Kidney (tissue), 14 donors: ENCODE data around the gene MAML2. TPM values are rescaled to one million over a fixed set of nuclear protein-coding genes. Genes with fewer than 3 reads are reported as not detected.

Experiments used
- DNase-seq, 5 donors: peaks; one replicate each; pipeline ENCODE4 v3.0.0-alpha.2; 2013 to 2020
- FAIRE-seq: peaks from 2 replicates; lab custom pipeline; 2012; peaks lifted over from hg19 to GRCh38; lab: Jason Lieb, UNC
- H3K27ac ChIP-seq, 2 donors: one replicate each; pipeline ENCODE4 v1.7.0; 2013; ENCODE audit warnings: low read depth in 2 of 2, low read length in 2 of 2, inconsistent platforms in 1 of 2
- H3K27me3 ChIP-seq: one replicate; pipeline ENCODE4 v1.7.1; 2013; ENCODE audit warnings: low read length, inconsistent platforms; ENCODE audit not compliant: control insufficient read depth, insufficient read depth
- H3K36me3 ChIP-seq, 3 donors: one replicate each; pipeline versions ENCODE4 v1.7.0 to v1.7.1; 2013; ENCODE audit warnings: low read length in 3 of 3, control low read depth in 1 of 3, inconsistent platforms in 1 of 3; ENCODE audit not compliant: insufficient read depth in 3 of 3, control insufficient read depth in 2 of 3
- H3K4me1 ChIP-seq, 3 donors: one replicate each; pipeline versions ENCODE4 v1.7.0 to v1.7.1; 2013; ENCODE audit warnings: low read length in 3 of 3, inconsistent platforms in 1 of 3, low read depth in 1 of 3; ENCODE audit not compliant: control insufficient read depth in 2 of 3, insufficient read depth in 2 of 3
- H3K4me3 ChIP-seq, 3 donors: one replicate each; pipeline versions ENCODE4 v1.7.0 to v1.8.1; 2013; ENCODE audit warnings: low read length in 3 of 3, control low read depth in 1 of 3, inconsistent platforms in 1 of 3
- H3K9ac ChIP-seq, 3 donors: one replicate each; pipeline versions ENCODE4 v1.7.0 to v1.7.1; 2013; ENCODE audit warnings: low read length in 3 of 3, control low read depth in 1 of 3, inconsistent platforms in 1 of 3
- H3K9me3 ChIP-seq, 3 donors: one replicate each; pipeline versions ENCODE4 v1.7.0 to v1.7.1; 2013; ENCODE audit warnings: low read length in 3 of 3, control low read depth in 1 of 3, inconsistent platforms in 1 of 3; ENCODE audit not compliant: control insufficient read depth in 2 of 3, insufficient read depth in 1 of 3
- CTCF ChIP-seq: IDR thresholded peaks from 3 replicates; pipeline ENCODE4 v1.5.1; 2012; ENCODE audit warnings: mild to moderate bottlenecking, moderate library complexity, borderline replicate concordance; ENCODE audit not compliant: insufficient read depth; ENCODE audit errors: extremely low read depth
- intact Hi-C: fragments of 100-400 bp; cut with DNase I; formaldehyde crosslinking; loops from one replicate; pipeline ENCODE4 v1.11.1; 2022
- polyA plus RNA-seq: library from polyadenylated mRNA; stranded (reverse); fragments of 350-450 nt; fragmentation: Illumina TruSeq; extraction: RNeasy Lipid Tissue Mini Kit (QIAGEN cat#74804); gene quantifications from one replicate; pipeline ENCODE4 v1.2.3, GENCODE V29; 2014; ENCODE audit warnings: low read depth, low replicate concordance; ENCODE audit not compliant: insufficient read depth
- total RNA-seq: library from RNA; stranded (reverse); fragmentation: NEBNext Ultra II Directional; extraction: Animal tissue kit (Norgen Biotek cat#: 25700); gene quantifications from one replicate; pipeline ENCODE4 v1.2.1, GENCODE V29; 2021
- donor health status: control.
- donor health status: control.
- donor health status: control.
- donor health status: control.
- donor health status: control.
- donor health status: DM: yes; HTN: yes; CAD: no.
- donor health status: Normal renal cell carcinoma (clear cell type).

Gene MAML2
- total and polyA plus RNA-seq, 2 donors from 2014 or later, result 4.9 to 32.3 TPM

DNA sequence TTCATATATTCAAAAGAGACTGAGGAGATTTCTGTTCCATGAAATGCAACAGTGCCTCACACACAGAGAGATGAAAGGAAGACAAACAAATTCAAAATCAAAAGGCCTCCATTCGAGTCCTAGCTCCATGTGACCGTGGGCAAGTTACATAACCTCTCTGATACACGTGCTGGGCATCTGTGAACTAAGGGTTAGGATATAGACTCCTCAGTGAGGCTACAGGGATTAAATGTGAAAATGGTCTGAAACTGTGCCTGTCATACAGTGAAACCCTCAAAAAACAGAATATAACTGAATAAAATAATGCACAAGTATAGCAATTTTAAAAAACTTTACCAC lies 307.3 kb downstream of the MAML2 start:
- TF ChIP-seq CTCF, result no peak
- Histone ChIP-seq H3K27me3 (no peaks in the 10 kb centered on the region), H3K27ac (no peak overlapping the region), H3K9ac (no peak overlapping the region), H3K36me3 (no peaks in the 10 kb centered on the region), H3K9me3 (no peaks in the 10 kb centered on the region), H3K4me3 (no peak overlapping the region), H3K4me1 (peaks cover 3 to 13% (median 8%) of the 10 kb centered on the region in 3 donors)
- FAIRE-seq (no peak), DNase-seq (no peak)
- intact Hi-C loops, result no loop called here

- Histone ChIP-seq H3K27me3 (no peaks in the 10 kb centered on the region), H3K27ac (no peak overlapping the region), H3K4me1 (peaks cover 3 to 16% (median 8%) of the 10 kb centered on the region in 3 donors), H3K4me3 (no peak overlapping the region), H3K9ac (no peak overlapping the region), H3K9me3 (no peaks in the 10 kb centered on the region), H3K36me3 (no peaks in the 10 kb centered on the region)
- no peak for TF ChIP-seq CTCF
- DNase-seq (no peak), FAIRE-seq (no peak)
- intact Hi-C loops, result no loop called here
Measured at GRCh38 chr11:96035031-96035739, 307.8 kb downstream of the MAML2 start.

DNA sequence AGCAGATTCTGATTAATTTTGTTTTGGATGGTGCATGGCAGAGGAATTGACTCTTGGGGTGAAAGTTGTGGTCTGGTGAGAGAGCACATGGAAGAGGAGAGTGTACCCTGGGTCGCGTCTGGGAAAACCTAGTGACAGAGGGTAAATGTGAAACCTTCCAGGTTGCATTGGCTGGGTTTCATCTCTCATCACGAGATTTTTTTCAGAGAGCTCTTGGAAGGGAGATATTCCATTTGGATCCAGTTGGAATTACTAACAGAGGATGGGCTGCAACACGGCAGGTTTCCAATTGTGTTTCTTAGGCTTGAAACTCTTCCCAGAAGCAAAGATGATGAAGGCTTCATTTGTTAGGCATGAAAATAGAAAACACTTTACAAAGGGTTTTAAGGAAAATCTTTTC lies 309.4 kb downstream of the MAML2 start:
- no peak for TF ChIP-seq CTCF
- Histone ChIP-seq H3K9ac (no peak overlapping the region), H3K36me3 (no peaks in the 10 kb centered on the region), H3K4me3 (no peak overlapping the region), H3K27me3 (no peaks in the 10 kb centered on the region), H3K4me1 (peaks cover 3 to 16% (median 8%) of the 10 kb centered on the region in 3 donors), H3K9me3 (no peaks in the 10 kb centered on the region), H3K27ac (no peak overlapping the region)
- DNase-seq, result no peak
- intact Hi-C loops, result no loop called here
- no peak for FAIRE-seq
